HL-60/S4 (cell line): Measurements from ENCODE around the gene FLYWCH1.

Experiments
- in situ Hi-C: fragments of 300-500 bp; cut with MboI; formaldehyde crosslinking; loops from 2 replicates; pipeline ENCODE4 v1.14.3; 2022; ENCODE audit warnings: low sequenced_read_pairs

FLYWCH1 gene

GRCh38 chr16:2982402-2982801 is 70.7 kb downstream of the FLYWCH1 start:
- in situ Hi-C loops: no loop called here

GRCh38 chr16:2983706-2984136 is 72.0 kb downstream of the FLYWCH1 start:
- in situ Hi-C loops: no loop called here

GRCh38 chr16:2985462-2985861 is 73.7 kb downstream of the FLYWCH1 start:
- in situ Hi-C loops: no loop called here

- in situ Hi-C loops: no loop called here
Observed at GRCh38 chr16:2985893-2986355, 74.2 kb downstream of the FLYWCH1 start.

GRCh38 chr16:2986623-2987188 is 75.0 kb downstream of the FLYWCH1 start:
- in situ Hi-C loops: no loop called here

- in situ Hi-C loops: no loop called here
Observed at GRCh38 chr16:2987286-2987685, 75.6 kb downstream of the FLYWCH1 start.

- in situ Hi-C loops: no loop called here
Observed at GRCh38 chr16:2987833-2988232, 76.1 kb downstream of the FLYWCH1 start.

GRCh38 chr16:2988590-2989099 is 76.9 kb downstream of the FLYWCH1 start:
- in situ Hi-C loops: no loop called here

- in situ Hi-C loops: no loop called here
Observed at GRCh38 chr16:2990891-2991290, 79.2 kb downstream of the FLYWCH1 start.

GRCh38 chr16:2991566-2992261 is 80.0 kb downstream of the FLYWCH1 start:
- in situ Hi-C loops: no loop called here

GRCh38 chr16:2992383-2993081 is 80.8 kb downstream of the FLYWCH1 start:
- in situ Hi-C loops: no loop called here

GRCh38 chr16:2996298-2996697 is 84.6 kb downstream of the FLYWCH1 start:
- in situ Hi-C loops: no loop called here

- in situ Hi-C loops: no loop called here
Observed at GRCh38 chr16:2999929-3000328, 88.2 kb downstream of the FLYWCH1 start.

- in situ Hi-C loops: no loop called here
Observed at GRCh38 chr16:3000540-3000939, 88.8 kb downstream of the FLYWCH1 start.
